ENCODE results near the gene FERMT3.

FERMT3 gene

GRCh38 chr11:64232967-64233315 lies 26.4 kb downstream of the FERMT3 start:
- no peak for DNase-seq (ENCODE audit: low read depth)
- TF ChIP-seq CTCF (IDR thresholded peaks at IDR 0.05; ENCODE audit: low read depth, low read length, missing control alignments) = no peak
- H3K4me3 ChIP-seq (ENCODE audit: low read depth, low read length) = no peak overlapping the region
- in situ Hi-C loops (cut with HindIII; ENCODE audit: low sequenced_read_pairs) = no loop called here

DNA sequence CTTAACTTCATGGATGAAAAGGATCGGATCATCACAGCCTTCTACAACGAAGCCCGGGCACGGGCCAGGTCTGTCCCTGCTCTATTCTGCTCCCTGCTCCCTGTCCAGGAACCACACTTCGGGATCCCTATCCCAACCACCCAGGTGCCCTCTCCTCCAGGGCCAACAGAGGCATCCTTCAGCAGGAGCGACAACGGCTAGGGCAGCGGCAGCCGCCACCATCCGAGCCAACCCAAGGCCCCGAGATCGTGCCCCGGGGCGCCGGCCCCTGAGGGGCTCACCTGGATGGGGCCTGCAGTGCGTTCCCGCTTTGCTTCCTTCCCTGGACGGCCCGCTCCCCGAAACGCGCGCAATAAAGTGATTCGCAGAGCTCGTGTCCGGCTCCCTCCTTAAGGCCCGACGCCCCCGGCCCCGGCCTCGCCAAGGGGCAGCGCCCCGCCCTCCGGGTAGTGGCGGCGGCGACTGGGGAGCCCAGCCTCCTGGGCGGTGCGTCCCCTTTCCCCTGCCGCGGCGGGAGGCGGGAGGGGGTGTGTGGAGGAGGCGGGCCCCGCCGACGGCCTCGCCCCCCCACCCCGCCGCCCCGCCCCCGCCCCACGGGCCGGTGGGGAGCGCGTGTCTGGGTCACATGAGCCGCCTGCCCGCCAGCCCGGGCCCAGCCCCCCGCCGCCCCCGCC lies 27.5 kb downstream of the FERMT3 start, which contains the start of gene VEGFB:
TSS of gene VEGFB (plus strand) at position 672 of the 674 bp plus-strand sequence. CDS start 250 bp downstream, outside the sequence.
- H3K4me3 ChIP-seq (ENCODE audit: low read depth, low read length) = peak within 1 kb of the TSS; percentile 61
- in situ Hi-C loops (cut with HindIII; ENCODE audit: low sequenced_read_pairs) = no loop called here
- no peak for TF ChIP-seq CTCF (IDR thresholded peaks at IDR 0.05; ENCODE audit: low read depth, low read length, missing control alignments)
- DNase-seq (ENCODE audit: low read depth) = no peak

DNA sequence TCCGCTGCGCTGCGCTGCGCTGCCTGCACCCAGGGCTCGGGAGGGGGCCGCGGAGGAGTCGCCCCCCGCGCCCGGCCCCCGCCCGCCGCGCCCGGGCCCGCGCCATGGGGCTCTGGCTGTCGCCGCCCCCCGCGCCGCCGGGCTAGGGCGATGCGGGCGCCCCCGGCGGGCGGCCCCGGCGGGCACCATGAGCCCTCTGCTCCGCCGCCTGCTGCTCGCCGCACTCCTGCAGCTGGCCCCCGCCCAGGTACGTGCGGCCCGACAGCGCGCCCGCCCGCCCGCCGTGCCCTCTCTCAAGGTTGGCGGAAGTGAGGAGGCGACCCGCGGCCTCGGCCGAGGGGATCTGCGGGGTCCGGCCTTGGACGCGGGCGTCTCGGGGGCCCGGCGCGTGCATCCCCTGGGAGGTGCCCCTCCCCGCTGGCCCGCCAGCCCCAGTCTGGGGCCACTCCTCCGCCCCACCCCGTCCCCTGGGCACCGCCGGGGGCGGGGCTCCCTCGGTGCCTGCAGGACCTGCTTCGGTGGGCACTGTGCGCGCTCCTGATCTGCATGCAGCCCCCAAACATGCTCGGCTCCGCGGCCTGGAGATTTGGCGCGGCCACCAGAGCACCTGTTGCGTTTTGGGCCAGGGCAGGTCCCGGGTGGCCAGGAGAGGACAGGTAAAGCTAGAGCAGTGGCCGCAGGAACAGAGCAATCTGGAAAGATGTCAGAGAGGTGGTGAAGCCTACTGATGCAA lies 28.3 kb downstream of the FERMT3 start:
- TF ChIP-seq CTCF (IDR thresholded peaks at IDR 0.05; ENCODE audit: low read depth, low read length, missing control alignments) = no peak
- no peak for DNase-seq (ENCODE audit: low read depth)
- peak overlapping the region; percentile 61 for H3K4me3 ChIP-seq (ENCODE audit: low read depth, low read length)
- in situ Hi-C loops (cut with HindIII; ENCODE audit: low sequenced_read_pairs) = no loop called here

GRCh38 chr11:64235437-64236161 lies 29.1 kb downstream of the FERMT3 start:
- no peak for DNase-seq (ENCODE audit: low read depth)
- TF ChIP-seq CTCF (IDR thresholded peaks at IDR 0.05; ENCODE audit: low read depth, low read length, missing control alignments) = no peak
- peak overlapping the region; percentile 61 for H3K4me3 ChIP-seq (ENCODE audit: low read depth, low read length)
- in situ Hi-C loops (cut with HindIII; ENCODE audit: low sequenced_read_pairs) = no loop called here

DNA sequence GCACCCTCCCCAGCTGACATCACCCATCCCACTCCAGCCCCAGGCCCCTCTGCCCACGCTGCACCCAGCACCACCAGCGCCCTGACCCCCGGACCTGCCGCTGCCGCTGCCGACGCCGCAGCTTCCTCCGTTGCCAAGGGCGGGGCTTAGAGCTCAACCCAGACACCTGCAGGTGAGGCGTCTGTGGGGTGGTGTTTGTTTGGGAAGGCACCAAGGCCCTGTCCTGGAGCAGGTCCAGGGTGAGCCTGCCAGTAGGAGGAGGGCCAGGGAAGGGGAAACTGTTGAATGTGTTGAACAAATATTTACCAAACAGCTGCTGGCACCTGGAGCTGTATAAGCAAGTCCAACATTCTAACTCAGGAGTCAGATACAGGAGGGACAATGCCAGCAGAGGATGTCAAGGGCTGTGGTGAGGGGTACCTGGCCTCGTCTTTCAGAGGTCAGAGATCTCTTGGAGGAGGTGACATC lies 31.0 kb downstream of the FERMT3 start:
- DNase-seq (ENCODE audit: low read depth) = no peak
- H3K4me3 ChIP-seq (ENCODE audit: low read depth, low read length) = no peak overlapping the region
- in situ Hi-C loops (cut with HindIII; ENCODE audit: low sequenced_read_pairs) = no loop called here
- TF ChIP-seq CTCF (IDR thresholded peaks at IDR 0.05; ENCODE audit: low read depth, low read length, missing control alignments) = no peak

- no peak for TF ChIP-seq CTCF (IDR thresholded peaks at IDR 0.05; ENCODE audit: low read depth, low read length, missing control alignments)
- DNase-seq (ENCODE audit: low read depth) = no peak
- no peak overlapping the region for H3K4me3 ChIP-seq (ENCODE audit: low read depth, low read length)
- in situ Hi-C loops (cut with HindIII; ENCODE audit: low sequenced_read_pairs) = no loop called here
Observed at GRCh38 chr11:64238076-64238475, 31.6 kb downstream of the FERMT3 start.
